WERI-Rb-1 (cell line): ENCODE measurements around the gene TRPC3.

ENCODE experiments used
- DNase-seq: peaks from one replicate; pipeline ENCODE4 v3.0.0-alpha.2; 2020
- H3K27ac ChIP-seq: fragments of 250-450 bp; sonication (Bioruptor Pico); 2 replicates; pipeline ENCODE4 v1.5.1; 2020; ENCODE audit warnings: mild to moderate bottlenecking, moderate library complexity
- H3K27me3 ChIP-seq: fragments of 250-450 bp; sonication (Bioruptor Pico); 2 replicates; pipeline ENCODE4 v1.5.1; 2021; ENCODE audit warnings: mild to moderate bottlenecking, low read depth, moderate library complexity; ENCODE audit not compliant: insufficient read depth, severe bottlenecking
- H3K36me3 ChIP-seq: fragments of 250-450 bp; sonication (Bioruptor Pico); 2 replicates; pipeline ENCODE4 v1.5.1; 2020; ENCODE audit warnings: mild to moderate bottlenecking, moderate library complexity
- H3K4me3 ChIP-seq: 2 replicates; pipeline ENCODE4 v1.5.1; 2011; ENCODE audit warnings: low read depth, mild to moderate bottlenecking, control low read depth, low read length
- H3K9me3 ChIP-seq: fragments of 250-450 bp; sonication (Bioruptor Pico); 2 replicates; pipeline ENCODE4 v1.5.1; 2021; ENCODE audit warnings: mild to moderate bottlenecking, moderate library complexity; ENCODE audit not compliant: severe bottlenecking
- CTCF ChIP-seq: IDR thresholded peaks from 2 replicates; pipeline ENCODE4 v1.5.1; 2011; ENCODE audit warnings: low read depth, mild to moderate bottlenecking, control low read depth, inconsistent platforms, low read length

Gene TRPC3

GRCh38 chr4:121960818-121961217, 9.0 kb upstream of the TRPC3 start:
- Histone ChIP-seq H3K9me3 (no peaks in the 10 kb centered on the region), H3K27ac (no peak overlapping the region), H3K27me3 (no peaks in the 10 kb centered on the region), H3K36me3 (no peaks in the 10 kb centered on the region), H3K4me3 (no peak overlapping the region)
- TF ChIP-seq CTCF, result no peak
- no peak for DNase-seq

GRCh38 chr4:121958777-121959176, 6.9 kb upstream of the TRPC3 start:
- no peaks in the 10 kb centered on the region for H3K27me3 ChIP-seq

GRCh38 chr4:121957266-121957665, 5.4 kb upstream of the TRPC3 start:
- Histone ChIP-seq H3K9me3 (no peaks in the 10 kb centered on the region), H3K4me3 (no peak overlapping the region), H3K36me3 (no peaks in the 10 kb centered on the region), H3K27ac (no peak overlapping the region), H3K27me3 (peaks cover 7% of the 10 kb centered on the region)
- no peak for DNase-seq
- no peak for TF ChIP-seq CTCF

More at GRCh38 chr4:121958777-121959176, 6.9 kb upstream of the TRPC3 start:
- H3K36me3 ChIP-seq, result no peaks in the 10 kb centered on the region
- no peak overlapping the region for H3K27ac ChIP-seq
- no peaks in the 10 kb centered on the region for H3K9me3 ChIP-seq
- H3K4me3 ChIP-seq, result no peak overlapping the region
- no peak for TF ChIP-seq CTCF
- no peak for DNase-seq

GRCh38 chr4:121953860-121954259, 2.0 kb upstream of the TRPC3 start:
- Histone ChIP-seq H3K36me3 (no peaks in the 10 kb centered on the region), H3K9me3 (no peaks in the 10 kb centered on the region), H3K4me3 (no peak overlapping the region), H3K27me3 (peaks cover 18% of the 10 kb centered on the region), H3K27ac (no peak overlapping the region)
- DNase-seq, result no peak
- TF ChIP-seq CTCF, result no peak

- TF ChIP-seq CTCF, result no peak
- Histone ChIP-seq H3K27ac (no peak overlapping the region), H3K36me3 (no peaks in the 10 kb centered on the region), H3K4me3 (peak overlapping the region; percentile 66), H3K27me3 (peaks cover 18% of the 10 kb centered on the region), H3K9me3 (no peaks in the 10 kb centered on the region)
- no peak for DNase-seq
Observed at GRCh38 chr4:121952290-121952689, 430 bp upstream of the TRPC3 start.
